ENCODE measurements around the gene PMIS2. TPM values are rescaled to one million over a fixed set of nuclear protein-coding genes. Genes with fewer than 3 reads are reported as not detected.
A peak's percentile ranks its signal among the peaks of the same experiment; 100 is the strongest.

PMIS2 gene
- total and polyA plus RNA-seq, 4 donors = not detected

GRCh38 chr19:35560271-35560670 lies 25.7 kb upstream of the PMIS2 start:
- DNase-seq (peak in 1 of 2 donors; percentile 66), ATAC-seq (ENCODE audit: low FRiP score) (no peak)
- H3K27me3 ChIP-seq (ENCODE audit: control insufficient read depth in 1 of 2, insufficient read depth in 2 of 2, low read length in 1 of 2) = no peaks in the 10 kb centered on the region
- 87 to 91% methylated on average over 18 of the region's 18 CpGs for WGBS, 2 donors
- H3K4me1 ChIP-seq (ENCODE audit: control insufficient read depth in 1 of 2, insufficient read depth in 2 of 2, low read length in 2 of 2) = no peaks in the 10 kb centered on the region
- intact Hi-C loops (cut with DNase I) = no loop called here
- no peak overlapping the region for H3K4me3 ChIP-seq (ENCODE audit: low read length in 2 of 2)
- no peak overlapping the region for H3K27ac ChIP-seq (ENCODE audit: low read depth in 1 of 2, low read length in 2 of 2)
- H3K36me3 ChIP-seq (ENCODE audit: control insufficient read depth in 1 of 2, insufficient read depth in 2 of 2, low read length in 1 of 2) = no peaks in the 10 kb centered on the region
- H3K9me3 ChIP-seq (ENCODE audit: control insufficient read depth, low read length) = no peaks in the 10 kb centered on the region

GRCh38 chr19:35560677-35561076 lies 25.3 kb upstream of the PMIS2 start:
- intact Hi-C loops (cut with DNase I) = no loop called here
- Histone ChIP-seq H3K27ac (ENCODE audit: low read depth in 1 of 2, low read length in 2 of 2) (no peak overlapping the region), H3K27me3 (ENCODE audit: control insufficient read depth in 1 of 2, insufficient read depth in 2 of 2, low read length in 1 of 2) (no peaks in the 10 kb centered on the region), H3K36me3 (ENCODE audit: control insufficient read depth in 1 of 2, insufficient read depth in 2 of 2, low read length in 1 of 2) (no peaks in the 10 kb centered on the region), H3K4me3 (ENCODE audit: low read length in 2 of 2) (no peak overlapping the region), H3K9me3 (ENCODE audit: control insufficient read depth, low read length) (no peaks in the 10 kb centered on the region), H3K4me1 (ENCODE audit: control insufficient read depth in 1 of 2, insufficient read depth in 2 of 2, low read length in 2 of 2) (no peaks in the 10 kb centered on the region)
- DNase-seq = peak in 1 of 2 donors; percentile 27
- WGBS, 2 donors = 56 to 74% methylated on average over 6 of the region's 6 CpGs
- ATAC-seq (ENCODE audit: low FRiP score) = no peak

GRCh38 chr19:35561436-35561835 lies 24.5 kb upstream of the PMIS2 start:
- peak in 1 of 2 donors; percentile 55 for DNase-seq
- Histone ChIP-seq H3K27ac (ENCODE audit: low read depth in 1 of 2, low read length in 2 of 2) (no peak overlapping the region), H3K4me3 (ENCODE audit: low read length in 2 of 2) (no peak overlapping the region), H3K27me3 (ENCODE audit: control insufficient read depth in 1 of 2, insufficient read depth in 2 of 2, low read length in 1 of 2) (no peaks in the 10 kb centered on the region), H3K4me1 (ENCODE audit: control insufficient read depth in 1 of 2, insufficient read depth in 2 of 2, low read length in 2 of 2) (no peaks in the 10 kb centered on the region), H3K36me3 (ENCODE audit: control insufficient read depth in 1 of 2, insufficient read depth in 2 of 2, low read length in 1 of 2) (no peaks in the 10 kb centered on the region), H3K9me3 (ENCODE audit: control insufficient read depth, low read length) (no peaks in the 10 kb centered on the region)
- ATAC-seq (ENCODE audit: low FRiP score) = no peak
- intact Hi-C loops (cut with DNase I) = no loop called here
- WGBS, 2 donors = 76 to 77% methylated on average over 6 of the region's 6 CpGs

DNA sequence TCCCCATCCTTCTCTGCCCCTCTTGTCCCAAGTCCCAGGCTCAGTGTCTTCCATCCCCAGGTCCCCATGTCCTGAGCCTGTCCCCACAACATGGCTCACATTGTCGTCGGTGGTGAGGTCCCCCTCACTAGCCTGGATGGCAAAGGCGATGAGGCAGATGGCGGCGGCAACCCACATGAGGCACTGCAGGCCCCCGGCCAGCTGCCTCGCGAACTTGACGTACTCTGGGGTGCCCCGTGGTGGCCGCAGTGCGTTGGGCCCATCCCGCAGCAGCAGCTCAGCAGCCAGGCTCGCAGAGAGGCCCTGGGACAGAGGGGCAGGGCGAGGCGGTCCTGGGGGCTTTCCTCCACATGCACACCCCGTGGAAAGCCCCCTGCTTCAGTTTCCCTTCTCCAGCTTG lies 23.6 kb upstream of the PMIS2 start:
- DNase-seq (peak in 1 of 2 donors; percentile 72), ATAC-seq (ENCODE audit: low FRiP score) (no peak)
- no peaks in the 10 kb centered on the region for H3K9me3 ChIP-seq (ENCODE audit: control insufficient read depth, low read length)
- H3K4me1 ChIP-seq (ENCODE audit: control insufficient read depth in 1 of 2, insufficient read depth in 2 of 2, low read length in 2 of 2) = no peaks in the 10 kb centered on the region
- intact Hi-C loops (cut with DNase I) = no loop called here
- 57 to 60% methylated on average over 15 to 17 of the region's 17 CpGs for WGBS, 2 donors
- no peaks in the 10 kb centered on the region for H3K36me3 ChIP-seq (ENCODE audit: control insufficient read depth in 1 of 2, insufficient read depth in 2 of 2, low read length in 1 of 2)
- H3K4me3 ChIP-seq (ENCODE audit: low read length in 2 of 2) = no peak overlapping the region
- no peak overlapping the region for H3K27ac ChIP-seq (ENCODE audit: low read depth in 1 of 2, low read length in 2 of 2)
- no peaks in the 10 kb centered on the region for H3K27me3 ChIP-seq (ENCODE audit: control insufficient read depth in 1 of 2, insufficient read depth in 2 of 2, low read length in 1 of 2)

DNA sequence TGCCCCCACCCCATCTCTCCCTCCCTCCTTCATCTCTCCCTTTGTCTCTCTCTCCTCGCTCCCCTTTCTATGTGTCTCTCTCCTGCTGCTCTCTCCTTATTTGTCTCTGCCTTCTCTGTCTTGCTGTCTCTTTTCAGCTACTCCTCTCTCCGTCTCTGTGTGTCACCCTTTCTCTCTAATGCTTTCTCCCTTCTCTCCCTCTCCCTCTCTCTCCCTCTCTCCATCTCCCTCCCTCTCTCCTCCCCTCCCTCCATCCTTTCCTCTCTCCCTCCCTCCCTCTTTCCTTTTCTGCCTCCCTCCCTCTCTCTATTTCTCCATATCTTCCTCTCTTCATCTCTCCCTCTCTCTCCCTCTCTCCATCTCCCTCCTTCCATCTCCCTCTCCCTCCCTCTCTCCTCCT lies 23.2 kb upstream of the PMIS2 start:
- Histone ChIP-seq H3K27ac (ENCODE audit: low read depth in 1 of 2, low read length in 2 of 2) (no peak overlapping the region), H3K36me3 (ENCODE audit: control insufficient read depth in 1 of 2, insufficient read depth in 2 of 2, low read length in 1 of 2) (no peaks in the 10 kb centered on the region), H3K27me3 (ENCODE audit: control insufficient read depth in 1 of 2, insufficient read depth in 2 of 2, low read length in 1 of 2) (no peaks in the 10 kb centered on the region), H3K9me3 (ENCODE audit: control insufficient read depth, low read length) (no peaks in the 10 kb centered on the region), H3K4me1 (ENCODE audit: control insufficient read depth in 1 of 2, insufficient read depth in 2 of 2, low read length in 2 of 2) (no peaks in the 10 kb centered on the region), H3K4me3 (ENCODE audit: low read length in 2 of 2) (no peak overlapping the region)
- ATAC-seq (ENCODE audit: low FRiP score) (no peak), DNase-seq (peak in 1 of 2 donors; percentile 0)
- 61 to 77% methylated on average over 2 of the region's 2 CpGs for WGBS, 2 donors
- intact Hi-C loops (cut with DNase I) = no loop called here

GRCh38 chr19:35563207-35563829 lies 22.7 kb upstream of the PMIS2 start, which contains the start of gene ATP4A:
Gene ATP4A (minus strand): TSS chr19:35563658. CDS start chr19:35563629, 29 bp downstream.
- H3K9me3 ChIP-seq (ENCODE audit: control insufficient read depth, low read length) = no peaks in the 10 kb centered on the region
- 64 to 72% methylated on average over 13 to 15 of the region's 15 CpGs for WGBS, 2 donors
- H3K4me3 ChIP-seq (ENCODE audit: low read length in 2 of 2) = no peak within 1 kb of the TSS
- ATAC-seq (ENCODE audit: low FRiP score) (no peak), DNase-seq (peak in 1 of 2 donors; percentile 70)
- no peaks in the 10 kb centered on the region for H3K27me3 ChIP-seq (ENCODE audit: control insufficient read depth in 1 of 2, insufficient read depth in 2 of 2, low read length in 1 of 2)
- H3K4me1 ChIP-seq (ENCODE audit: control insufficient read depth in 1 of 2, insufficient read depth in 2 of 2, low read length in 2 of 2) = no peaks in the 10 kb centered on the region
- H3K27ac ChIP-seq (ENCODE audit: low read depth in 1 of 2, low read length in 2 of 2) = no peak within 1 kb of the TSS
- H3K36me3 ChIP-seq (ENCODE audit: control insufficient read depth in 1 of 2, insufficient read depth in 2 of 2, low read length in 1 of 2) = no peaks in the 10 kb centered on the region
- intact Hi-C loops (cut with DNase I) = no loop called here

DNA sequence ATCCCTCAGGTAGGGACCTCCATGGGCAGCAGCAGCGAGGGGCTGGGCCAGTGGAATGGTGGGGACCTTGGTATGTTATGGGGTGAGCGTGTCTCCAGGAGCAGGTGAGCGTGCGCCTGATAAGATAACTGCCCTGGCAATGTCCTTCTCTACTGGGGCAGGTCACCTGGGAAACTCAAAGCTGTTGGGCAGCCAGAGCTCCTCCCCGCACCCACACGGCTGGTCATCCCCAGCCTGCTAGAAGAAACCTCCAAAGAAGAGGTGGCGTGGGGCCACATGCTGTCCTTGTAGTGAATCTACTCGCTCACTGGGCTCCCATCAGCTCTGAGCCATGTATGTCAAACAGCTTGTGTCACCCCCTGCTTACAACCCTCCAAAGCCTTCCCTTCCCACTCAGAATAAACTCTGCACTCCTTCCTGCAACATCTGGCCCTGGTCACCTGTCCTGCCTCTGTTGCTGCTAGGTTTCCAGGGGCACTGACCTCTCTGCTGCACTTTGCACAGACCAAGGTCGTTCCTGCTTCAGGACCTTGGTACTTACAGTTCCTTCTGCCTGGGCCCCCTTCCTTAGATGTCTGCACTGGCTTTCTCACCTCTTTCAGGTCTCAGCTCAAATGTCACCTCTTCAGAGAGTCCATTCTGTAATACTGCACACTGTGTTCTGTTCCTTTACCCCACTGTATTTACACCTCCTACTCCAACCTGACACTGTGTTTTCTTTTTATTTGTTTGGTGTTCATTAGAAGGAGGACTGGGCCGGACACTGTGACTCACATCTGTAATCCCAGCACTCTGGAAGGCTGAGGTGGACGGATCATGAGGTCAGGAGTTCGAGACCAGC lies 20.7 kb upstream of the PMIS2 start:
- Histone ChIP-seq H3K36me3 (ENCODE audit: control insufficient read depth in 1 of 2, insufficient read depth in 2 of 2, low read length in 1 of 2) (no peaks in the 10 kb centered on the region), H3K9me3 (ENCODE audit: control insufficient read depth, low read length) (no peaks in the 10 kb centered on the region), H3K4me1 (ENCODE audit: control insufficient read depth in 1 of 2, insufficient read depth in 2 of 2, low read length in 2 of 2) (no peaks in the 10 kb centered on the region), H3K27ac (ENCODE audit: low read depth in 1 of 2, low read length in 2 of 2) (no peak overlapping the region), H3K4me3 (ENCODE audit: low read length in 2 of 2) (no peak overlapping the region), H3K27me3 (ENCODE audit: control insufficient read depth in 1 of 2, insufficient read depth in 2 of 2, low read length in 1 of 2) (no peaks in the 10 kb centered on the region)
- no peak for ATAC-seq (ENCODE audit: low FRiP score)
- DNase-seq = peak in 1 of 2 donors; percentile 38
- intact Hi-C loops (cut with DNase I) = no loop called here
- 76 to 80% methylated on average over 12 of the region's 12 CpGs for WGBS, 2 donors

- no peaks in the 10 kb centered on the region for H3K27me3 ChIP-seq (ENCODE audit: control insufficient read depth in 1 of 2, insufficient read depth in 2 of 2, low read length in 1 of 2)
- H3K4me3 ChIP-seq (ENCODE audit: low read length in 2 of 2) = no peak overlapping the region
- H3K27ac ChIP-seq (ENCODE audit: low read depth in 1 of 2, low read length in 2 of 2) = no peak overlapping the region
- no peaks in the 10 kb centered on the region for H3K4me1 ChIP-seq (ENCODE audit: control insufficient read depth in 1 of 2, insufficient read depth in 2 of 2, low read length in 2 of 2)
- no peaks in the 10 kb centered on the region for H3K36me3 ChIP-seq (ENCODE audit: control insufficient read depth in 1 of 2, insufficient read depth in 2 of 2, low read length in 1 of 2)
- no peaks in the 10 kb centered on the region for H3K9me3 ChIP-seq (ENCODE audit: control insufficient read depth, low read length)
- no peak for ATAC-seq (ENCODE audit: low FRiP score)
- intact Hi-C loops (cut with DNase I) = no loop called here
- 75 to 83% methylated on average over 7 of the region's 7 CpGs for WGBS, 2 donors
- no peak for DNase-seq
These were observed 19.2 kb upstream of the PMIS2 start for GRCh38 chr19:35566738-35567137.

Measured in aorta (tissue), 5 donors.